ENCODE results near the gene GLIS1. TPM values are rescaled to one million over a fixed set of nuclear protein-coding genes. Genes with fewer than 3 reads are reported as not detected.

The GLIS1 gene
- total RNA-seq, 1 experiment from 2014 or later, result 0.39 TPM

- ChIA-PET CTCF (no interaction called here), RAD21 (ENCODE audit: low non-redundant PET in 1 of 2, low total read pairs in 2 of 2, uncharacterized antibody in 2 of 2, unreplicated experiment in 2 of 2) (no interaction called here), POLR2A (no interaction called here)
- no peaks in the 10 kb centered on the region for H3K36me3 ChIP-seq (ENCODE audit: control insufficient read depth in 1 of 2, insufficient read depth in 2 of 2, low read length in 2 of 2)
- H3K4me2 ChIP-seq (ENCODE audit: low read length), result no peak overlapping the region
- peaks cover 0 to 12% of the 10 kb centered on the region in 2 experiments; a peak in 3 of 4 replicates for H3K4me1 ChIP-seq (ENCODE audit: control insufficient read depth in 1 of 2, insufficient read depth in 2 of 2, low read length in 2 of 2)
- no peaks in the 10 kb centered on the region for H3K9me2 ChIP-seq (ENCODE audit: insufficient read depth)
- intact Hi-C loops (cut with micrococcal nuclease), result no loop called here
- no peak for TF ChIP-seq EGR1 (IDR thresholded peaks at IDR 0.05; ENCODE audit: low read depth)
- no peak for TF ChIP-seq SIN3A (IDR thresholded peaks at IDR 0.05; ENCODE audit: low read depth)
- TF ChIP-seq JUND (IDR thresholded peaks at IDR 0.05), result no peak
- TF ChIP-seq MAX (IDR thresholded peaks at IDR 0.05), result no peak
- no peak for TF ChIP-seq YY1 (IDR thresholded peaks at IDR 0.05; ENCODE audit: extremely low read depth, insufficient replicate concordance, low read depth, low read length)
- TF ChIP-seq EZH2 (IDR thresholded peaks at IDR 0.05), result no peak
- TF ChIP-seq CBX3 (IDR thresholded peaks at IDR 0.05; ENCODE audit: low read depth), result no peak
- TF ChIP-seq CTCF (IDR thresholded peaks at IDR 0.05 in 2 of 3, conservative IDR thresholded peaks at IDR 0.05 in 1 of 3; ENCODE audit: borderline replicate concordance in 1 of 3, insufficient read depth in 1 of 3, low read depth in 2 of 3, low read length in 2 of 3), result no peak
- no peak for TF ChIP-seq ELF1 (IDR thresholded peaks at IDR 0.05; ENCODE audit: borderline replicate concordance, low read depth)
- no peak for TF ChIP-seq ZFX (IDR thresholded peaks at IDR 0.05)
- no peak for TF ChIP-seq SRF (IDR thresholded peaks at IDR 0.05; ENCODE audit: low read depth)
- no peak for TF ChIP-seq TCF7L2 (IDR thresholded peaks at IDR 0.05; ENCODE audit: borderline replicate concordance, extremely low read depth, insufficient read depth, insufficient read length)
- TF ChIP-seq FOSL1 (IDR thresholded peaks at IDR 0.05; ENCODE audit: low read depth), result no peak
- TF ChIP-seq POLR2AphosphoS5 (IDR thresholded peaks at IDR 0.05; ENCODE audit: low read depth, low read length), result no peak
- TF ChIP-seq ZNF274 (IDR thresholded peaks at IDR 0.05; ENCODE audit: low read depth, low read length), result no peak
- H3K9ac ChIP-seq (ENCODE audit: low read length), result no peak overlapping the region
- H2AFZ ChIP-seq (ENCODE audit: low read depth, low read length, poor library complexity, severe bottlenecking), result no peak overlapping the region
- H3K9me3 ChIP-seq (ENCODE audit: control insufficient read depth in 1 of 2, insufficient read depth in 1 of 2, low read depth in 1 of 2, low read length in 2 of 2), result no peaks in the 10 kb centered on the region
- no peaks in the 10 kb centered on the region; the same call in 1 of the 2 replicates for H3K27me3 ChIP-seq (ENCODE audit: insufficient read depth, low read length)
- no peaks in the 10 kb centered on the region for H3K79me2 ChIP-seq (ENCODE audit: insufficient read depth, low read length)
- DNase-seq (ENCODE audit: low read depth, low spot score) (no peak), ATAC-seq (no peak)
- H3K4me3 ChIP-seq (replicated peaks in 1 of 2; ENCODE audit: low read depth in 1 of 2, low read length in 2 of 2), result no peak overlapping the region
- H4K20me1 ChIP-seq (ENCODE audit: insufficient read depth), result no peaks in the 10 kb centered on the region
- no TSS peak for BruUV-seq (replicated peaks)
- no peak overlapping the region for H3K27ac ChIP-seq (ENCODE audit: low read depth, low read length)
These were observed 3.3 kb downstream of the GLIS1 start for GRCh38 chr1:53735681-53736080.
